Glomerular visceral epithelial cell (primary cell): Measurements from ENCODE around the gene ASTN2.
A peak's percentile ranks its signal among the peaks of the same experiment; 100 is the strongest.
"Not testable (repeated sequence)": the region's sequence is repeated elsewhere in the genome, so short reads cannot be mapped to it uniquely, and the experiment has no call there.

Experiments
- DNase-seq: peaks from one replicate; pipeline ENCODE4 v3.0.0-alpha.2; 2016; ENCODE audit errors: extremely low spot score

ASTN2 gene

DNA sequence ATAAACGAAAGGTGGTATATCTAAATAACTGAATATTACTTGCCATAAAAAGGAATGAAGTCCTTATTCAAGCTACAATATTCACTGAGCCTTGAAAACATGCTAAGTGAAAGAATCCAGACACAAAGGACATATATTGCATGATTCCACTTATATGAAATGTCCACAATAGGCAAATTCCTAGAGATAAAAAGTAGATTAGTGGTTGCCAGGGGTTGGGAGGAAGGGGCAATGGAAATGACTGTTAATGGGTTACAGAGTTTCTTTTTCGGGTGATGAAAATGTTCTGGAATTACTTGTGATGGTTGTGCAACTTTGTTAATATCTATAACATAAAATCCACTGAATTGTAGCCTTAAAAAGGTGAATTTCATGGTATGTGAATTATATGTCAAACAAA is 954.8 kb downstream of the ASTN2 start:
- no peak for DNase-seq

DNA sequence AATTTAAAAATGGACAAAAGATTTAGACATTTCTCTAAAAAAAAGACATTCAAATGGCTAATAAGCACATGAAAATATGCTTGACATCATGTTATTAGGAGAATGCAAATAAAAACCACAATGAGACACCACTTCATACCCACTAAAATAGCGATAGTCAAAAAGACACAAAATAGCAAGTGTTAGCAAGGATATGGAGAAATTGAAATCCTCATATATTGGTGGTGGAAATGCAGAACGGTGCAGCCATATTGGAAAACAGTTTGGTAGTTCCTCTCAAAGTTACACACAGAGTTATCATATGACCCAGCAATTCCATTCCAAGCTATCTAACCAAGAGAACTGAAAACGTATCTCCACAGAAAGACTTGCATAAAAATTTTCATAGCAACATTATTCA is 955.3 kb downstream of the ASTN2 start:
- no peak for DNase-seq

DNA sequence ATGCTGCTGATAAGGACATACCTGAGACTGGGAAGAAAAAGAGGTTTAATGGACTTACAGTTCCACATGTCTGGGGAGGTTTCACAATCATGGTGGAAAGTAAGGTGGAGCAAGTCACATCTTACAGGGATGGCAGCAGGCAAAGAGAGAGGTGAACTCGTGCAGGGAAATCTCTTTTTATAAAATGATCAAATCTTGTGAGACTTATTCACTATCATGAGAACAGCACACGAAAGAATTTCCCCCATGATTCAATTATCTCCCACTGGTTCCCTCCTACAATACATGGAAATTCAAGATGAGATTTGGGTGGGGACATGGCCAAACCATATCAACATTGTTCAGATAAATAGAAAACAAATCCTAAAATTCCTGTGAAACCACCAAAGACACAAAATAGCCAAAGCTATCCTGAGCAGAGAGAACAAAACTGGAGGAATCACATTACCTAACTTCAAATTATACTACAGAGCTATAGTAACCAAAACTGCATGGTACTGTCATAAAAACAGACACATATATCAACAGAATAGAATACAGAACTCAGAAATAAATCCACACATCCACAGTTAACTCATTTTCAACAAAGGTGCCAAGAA is 958.3 kb downstream of the ASTN2 start:
- DNase-seq, result no peak

DNA sequence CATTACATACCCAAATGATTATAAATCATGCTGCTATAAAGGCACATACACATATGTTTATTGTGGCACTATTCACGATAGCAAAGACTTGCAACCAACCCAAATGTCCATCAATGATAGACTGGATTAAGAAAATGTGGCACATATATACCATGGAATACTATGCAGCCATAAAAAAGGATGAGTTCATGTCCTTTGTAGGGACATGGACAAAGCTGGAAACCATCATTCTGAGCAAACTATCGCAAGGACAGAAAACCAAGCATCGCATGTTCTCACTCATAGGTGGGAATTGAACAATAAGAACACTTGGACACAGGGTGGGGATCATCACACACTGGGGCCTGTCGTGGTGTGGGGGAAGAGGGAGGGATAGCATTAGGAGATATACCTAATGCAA is 960.3 kb downstream of the ASTN2 start:
- not testable (repeated sequence) for DNase-seq

DNA sequence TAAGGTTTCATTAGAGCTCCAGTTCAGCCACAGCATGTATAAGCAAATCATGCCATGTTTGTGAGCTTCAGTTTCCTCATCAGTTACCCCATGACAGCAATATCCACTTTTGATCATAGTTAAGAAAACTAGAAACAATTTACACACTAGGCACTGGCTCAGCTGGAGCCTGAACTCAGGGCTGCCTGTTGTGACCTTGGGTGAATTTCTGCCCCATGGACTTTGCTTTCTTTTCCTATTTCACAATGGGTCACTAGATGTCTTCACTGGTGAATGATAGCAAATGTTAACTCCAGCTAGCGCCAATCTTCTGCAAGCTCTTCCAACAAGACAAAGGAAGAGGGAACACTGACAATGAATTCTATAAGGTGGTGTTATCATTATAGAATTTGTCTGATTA is 961.1 kb downstream of the ASTN2 start:
- no peak for DNase-seq

DNA sequence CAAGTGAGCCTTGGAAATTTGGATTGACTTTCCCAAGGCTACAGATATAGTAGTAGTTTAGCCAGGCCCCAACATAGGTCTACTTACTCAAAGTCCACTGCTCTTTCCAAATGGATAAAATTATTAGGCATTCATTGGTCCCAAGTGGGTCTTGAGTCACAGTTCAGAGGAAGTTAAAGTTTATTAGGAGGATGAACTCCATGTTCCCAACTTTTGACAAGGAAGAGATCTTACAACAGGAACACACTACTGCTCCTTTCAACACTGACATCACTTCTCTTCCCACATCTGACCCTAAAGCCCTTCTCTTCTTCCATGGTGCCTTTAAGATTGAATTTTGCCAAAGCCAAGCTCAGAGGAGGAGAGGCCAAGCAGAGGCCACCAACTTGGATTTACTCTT is 962.2 kb downstream of the ASTN2 start:
- DNase-seq, result no peak

DNA sequence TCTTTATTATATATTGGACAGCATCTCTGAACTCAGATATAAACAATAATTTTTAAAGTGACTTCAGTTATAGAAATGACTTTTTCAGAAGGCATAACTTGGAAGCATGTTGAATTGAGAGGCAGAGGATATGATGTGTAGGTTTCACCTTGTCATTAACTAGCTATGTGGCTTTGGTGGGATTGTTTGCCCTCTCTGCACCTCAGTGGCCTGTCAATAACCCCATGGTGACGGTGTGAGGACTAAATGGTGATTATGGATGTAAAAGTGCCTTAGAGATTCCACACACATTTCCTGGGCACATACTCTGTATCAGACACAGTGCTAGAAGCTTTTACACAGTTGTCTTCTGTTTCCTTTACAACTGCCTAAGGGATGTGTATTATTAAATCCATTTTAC is 962.6 kb downstream of the ASTN2 start:
- DNase-seq, result no peak

DNA sequence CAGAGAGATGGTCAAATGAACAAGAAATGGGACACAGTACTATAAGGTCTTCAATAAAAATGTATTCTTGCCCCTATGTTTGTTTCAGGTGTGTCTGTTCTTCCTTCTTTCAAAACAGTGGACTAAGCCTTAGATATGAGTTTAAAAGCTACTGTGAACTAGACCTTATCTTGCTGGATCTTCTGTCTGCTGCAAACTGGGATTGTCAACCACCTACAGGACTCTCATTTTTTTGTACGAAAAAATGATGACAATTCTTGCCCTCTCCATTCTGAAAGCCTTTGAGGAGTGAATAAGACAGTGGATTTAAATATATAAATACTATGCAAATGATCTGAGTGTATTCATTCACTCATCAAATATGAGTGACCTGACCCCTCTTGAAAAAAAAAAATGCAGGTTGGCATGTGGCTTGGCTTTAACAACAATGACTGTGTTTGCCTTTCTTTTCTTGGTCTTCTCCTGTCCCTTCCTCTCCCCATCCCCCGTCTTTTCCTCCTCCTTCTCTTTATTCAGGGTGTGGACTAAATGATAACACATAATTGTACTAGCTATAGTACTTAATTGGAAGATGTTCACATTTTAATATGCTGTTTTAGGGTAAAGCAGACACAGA is 963.2 kb downstream of the ASTN2 start:
- no peak for DNase-seq

DNA sequence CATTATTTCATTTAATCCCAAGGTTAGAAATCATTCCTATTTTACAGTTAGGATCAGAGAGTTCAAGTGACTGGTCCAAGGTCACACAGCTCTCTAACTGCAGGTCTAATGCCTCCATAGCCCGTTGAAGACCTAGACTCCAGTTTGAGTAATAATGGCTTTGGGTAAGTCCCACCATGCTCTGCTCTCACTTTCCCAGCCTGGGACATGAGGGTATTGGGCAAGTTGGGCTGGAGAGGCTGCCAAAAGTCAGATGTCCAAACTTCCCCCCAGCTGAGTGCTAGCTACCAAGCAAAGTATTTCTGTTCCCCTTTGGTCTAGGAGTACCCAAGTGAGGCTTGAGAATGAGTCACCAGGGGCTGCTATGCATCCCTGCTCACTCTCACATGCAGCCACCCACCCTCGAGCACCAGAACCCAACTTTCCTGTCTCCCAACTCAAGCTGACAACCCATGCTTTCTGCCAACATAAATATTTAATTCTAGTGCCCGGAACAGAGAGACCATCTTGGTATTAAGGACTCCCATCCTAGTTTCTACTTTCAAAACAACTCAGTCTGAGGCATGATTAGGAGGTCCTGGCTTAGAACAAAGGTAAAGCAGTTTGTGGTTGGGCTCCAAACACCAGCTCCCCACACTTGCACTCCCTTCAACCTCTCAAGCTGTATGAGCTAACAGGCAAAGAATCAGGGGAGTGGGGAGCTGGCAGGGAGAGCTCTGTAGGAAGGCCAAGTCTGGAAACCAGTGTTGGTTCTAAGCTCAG is 964.3 kb downstream of the ASTN2 start:
- peak; percentile 88 for DNase-seq

DNA sequence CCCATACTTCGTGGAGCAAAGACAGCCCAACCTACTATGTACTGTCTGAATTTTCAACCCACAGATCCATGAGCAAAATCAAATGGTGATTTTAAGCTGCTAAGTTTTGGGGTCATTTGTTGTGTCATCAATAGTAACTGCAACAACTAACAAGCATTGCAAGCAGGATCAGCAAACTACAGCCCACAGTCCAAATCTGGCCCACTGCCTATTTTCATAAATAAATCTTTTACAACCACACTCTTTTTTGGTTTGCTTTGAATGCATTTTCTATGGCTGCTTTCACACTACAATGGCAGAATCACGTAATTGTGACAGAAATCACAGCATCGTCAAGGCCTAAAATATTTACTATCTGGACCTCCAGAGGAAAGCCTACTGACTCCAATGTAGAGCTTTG is 964.9 kb downstream of the ASTN2 start:
- DNase-seq, result no peak

DNA sequence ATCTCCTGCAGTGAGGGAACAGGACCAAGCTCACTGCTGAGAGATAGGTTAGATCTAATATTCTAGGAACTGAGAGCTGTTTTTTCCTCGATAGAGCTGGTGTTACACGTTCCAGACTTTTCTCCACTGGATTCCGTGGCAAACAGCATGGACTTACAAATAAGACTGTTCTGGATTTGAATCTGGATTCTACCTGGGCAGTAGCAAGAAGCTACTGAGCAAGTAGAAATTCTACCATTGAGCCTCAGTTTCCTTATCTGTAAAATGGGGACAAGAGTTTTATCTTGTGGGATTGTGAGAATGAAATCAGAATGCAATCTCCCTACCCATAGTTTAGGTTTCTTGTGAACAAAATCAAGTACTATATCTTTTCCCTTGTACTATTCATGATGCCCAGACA is 966.4 kb downstream of the ASTN2 start:
- no peak for DNase-seq

DNA sequence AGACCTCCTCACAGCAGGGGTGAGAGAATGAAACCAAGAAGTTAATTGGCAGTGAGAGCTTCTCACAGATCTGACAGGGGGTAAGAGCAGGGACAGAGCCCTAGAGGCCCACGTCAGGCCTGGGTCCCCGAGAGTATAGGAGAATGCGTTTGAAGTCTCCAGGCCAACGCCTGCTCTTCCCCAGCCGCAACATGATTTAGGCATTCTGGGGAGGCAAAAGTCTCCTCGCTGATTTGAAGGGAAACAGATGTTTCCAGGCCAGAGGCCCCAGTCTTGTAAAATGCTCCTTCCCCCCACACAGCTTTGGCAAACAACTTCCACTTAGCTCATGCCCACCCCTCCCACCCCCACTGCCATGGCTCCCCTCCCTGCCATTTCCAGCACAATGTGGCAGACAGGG is 966.9 kb downstream of the ASTN2 start:
- no peak for DNase-seq

DNA sequence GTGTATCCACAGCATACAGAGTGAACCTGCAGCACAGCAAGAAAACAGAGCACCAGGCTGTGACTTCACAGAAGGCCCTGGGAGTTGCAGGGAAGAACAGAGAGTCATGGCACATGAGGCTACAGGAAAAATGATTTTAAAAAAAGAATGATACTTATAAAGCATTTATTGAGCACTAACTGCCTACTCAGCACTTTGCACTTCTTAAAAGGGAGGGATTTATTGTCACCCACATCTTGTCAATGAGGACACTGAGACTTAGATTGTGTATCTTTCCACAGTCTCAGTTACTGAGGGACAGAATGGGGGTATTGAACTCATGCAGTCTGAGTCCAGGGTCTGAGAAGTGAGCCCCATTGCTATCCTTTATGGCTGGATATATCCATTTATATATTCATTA is 972.3 kb downstream of the ASTN2 start:
- no peak for DNase-seq

DNA sequence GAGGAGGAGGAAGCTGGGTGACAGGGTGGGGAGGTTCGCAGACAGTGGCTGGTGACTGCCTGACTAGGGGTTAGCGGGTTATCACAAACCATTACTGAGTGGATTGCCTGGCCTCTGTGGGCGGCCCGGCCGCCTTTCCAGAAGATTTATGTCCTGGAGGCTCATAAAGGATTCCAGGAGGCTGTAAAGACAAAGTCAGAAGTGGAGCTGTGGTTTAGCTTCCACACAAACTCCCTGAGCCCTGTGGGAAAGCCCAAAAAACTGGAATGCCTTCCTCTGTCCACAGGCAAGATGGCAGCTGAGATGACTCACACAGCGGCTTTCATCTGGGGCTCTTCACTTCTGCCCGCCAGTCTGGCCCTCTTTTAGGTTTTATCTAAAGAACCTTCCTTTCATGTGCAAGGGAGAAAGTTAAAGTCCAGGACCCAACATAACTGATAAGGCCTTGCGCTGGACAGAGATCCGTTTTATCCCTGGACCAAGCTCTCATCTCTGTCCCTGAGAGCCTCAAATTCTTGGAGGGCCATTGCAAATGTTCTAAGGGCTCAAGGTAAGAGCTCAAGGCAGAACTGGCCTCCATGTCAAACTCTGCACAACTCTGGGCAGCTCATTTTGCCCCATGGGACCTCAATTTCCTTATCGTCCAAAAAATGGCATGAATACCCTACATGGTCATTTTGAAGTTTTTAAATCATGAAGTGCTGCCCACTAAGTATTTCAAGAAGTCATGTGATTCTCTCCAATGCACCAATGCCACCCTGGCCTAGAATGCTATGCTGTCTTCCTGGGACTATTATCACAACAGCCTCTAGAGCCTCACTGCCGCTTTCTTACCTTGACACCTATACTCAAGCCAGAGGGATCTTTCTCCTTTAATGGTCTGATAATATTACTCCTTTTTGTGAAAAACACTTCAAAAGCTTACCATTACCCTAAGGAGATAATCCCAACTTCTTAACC is 977.2 kb downstream of the ASTN2 start:
- DNase-seq, result no peak

DNA sequence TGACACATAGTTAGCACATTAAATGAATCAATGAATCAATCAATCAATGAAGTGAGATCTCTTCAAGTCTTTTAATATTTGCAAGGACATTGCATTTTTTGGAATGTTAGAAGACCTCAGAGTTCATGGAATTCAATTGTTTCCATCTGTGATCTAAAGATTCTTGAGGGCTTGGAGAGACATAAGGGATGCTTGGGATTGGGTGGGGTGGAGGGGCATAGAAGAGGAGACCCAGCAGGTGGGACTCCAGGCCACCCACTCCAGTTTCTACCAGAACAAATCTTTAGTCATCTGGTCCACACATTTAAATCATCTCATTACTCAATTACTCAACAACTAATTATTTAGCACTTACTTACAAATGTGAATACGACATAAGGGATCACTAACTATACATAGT is 978.7 kb downstream of the ASTN2 start:
- DNase-seq, result no peak

DNA sequence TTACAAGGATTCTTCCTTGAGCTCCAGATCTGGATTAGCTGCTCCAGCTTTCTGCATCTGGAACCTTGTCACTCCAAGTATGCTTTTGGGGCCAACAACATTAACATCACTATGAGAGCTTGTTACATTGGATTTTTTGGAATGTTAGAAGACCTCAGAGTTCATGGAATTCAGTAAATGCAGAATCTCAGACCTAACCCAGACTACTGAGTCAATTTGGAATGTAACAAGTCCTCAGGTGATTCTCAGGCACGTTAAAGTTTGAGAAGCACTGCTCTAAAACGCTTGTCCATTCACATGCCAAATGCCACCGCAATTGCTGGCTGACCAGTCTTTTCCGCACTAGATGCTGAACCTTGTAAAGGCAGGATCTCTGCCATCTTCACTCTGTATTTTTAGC is 979.2 kb downstream of the ASTN2 start:
- DNase-seq, result no peak

DNA sequence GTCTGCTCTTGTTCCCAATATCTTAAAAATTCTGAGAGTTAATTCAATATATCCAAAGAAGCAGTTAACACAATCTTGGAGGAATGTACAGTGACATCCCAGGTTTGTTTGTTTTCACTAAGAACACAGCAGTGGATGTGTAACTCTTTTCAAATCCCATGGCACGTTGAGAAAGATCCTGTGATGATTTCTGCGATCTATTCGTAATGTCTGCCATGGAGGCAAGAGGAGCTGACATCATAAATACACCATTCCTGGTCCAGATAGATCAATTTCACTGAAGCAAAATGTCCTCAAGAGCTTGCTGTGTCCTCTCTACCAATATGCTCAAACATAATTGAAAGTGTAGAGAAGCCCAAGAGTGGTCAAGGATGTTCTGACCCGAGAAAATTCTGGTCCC is 980.5 kb downstream of the ASTN2 start:
- no peak for DNase-seq

DNA sequence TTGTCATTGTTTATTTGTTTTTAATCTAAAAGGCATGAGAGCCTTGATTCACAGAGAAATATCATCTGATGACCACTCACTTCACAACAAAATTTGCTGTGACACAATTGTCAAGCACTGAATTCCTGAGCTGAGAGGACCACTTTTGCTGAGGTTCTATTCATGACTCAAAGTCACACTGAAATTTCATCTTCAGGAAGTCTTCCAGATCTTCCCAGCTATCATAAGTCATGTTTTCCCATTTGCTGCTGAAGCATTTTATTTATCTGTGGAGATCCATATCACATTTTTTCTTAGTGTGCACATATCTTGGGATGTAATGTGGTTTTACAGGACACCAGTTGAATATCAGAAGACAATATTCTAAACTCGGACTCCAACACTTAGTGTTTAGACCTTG is 982.8 kb downstream of the ASTN2 start:
- DNase-seq, result no peak

DNA sequence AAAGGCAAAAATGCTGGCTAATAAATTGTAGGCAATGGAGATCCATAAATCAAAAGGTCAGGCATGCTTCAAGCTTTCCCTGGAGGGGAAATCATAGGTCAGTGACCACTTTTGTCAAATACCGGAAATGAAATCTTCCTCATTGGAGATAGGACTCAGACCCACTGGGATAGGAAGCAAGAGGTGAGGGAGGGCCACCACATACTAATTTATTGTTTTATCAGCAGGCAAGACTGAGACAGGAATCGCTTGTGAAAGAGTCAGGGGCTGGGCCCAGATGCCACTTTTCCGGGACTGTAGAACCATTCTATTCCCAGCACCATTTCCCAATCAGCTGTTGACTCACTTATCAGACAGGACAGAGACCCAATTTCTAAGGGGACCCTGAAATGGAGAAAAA is 984.0 kb downstream of the ASTN2 start:
- DNase-seq, result no peak

DNA sequence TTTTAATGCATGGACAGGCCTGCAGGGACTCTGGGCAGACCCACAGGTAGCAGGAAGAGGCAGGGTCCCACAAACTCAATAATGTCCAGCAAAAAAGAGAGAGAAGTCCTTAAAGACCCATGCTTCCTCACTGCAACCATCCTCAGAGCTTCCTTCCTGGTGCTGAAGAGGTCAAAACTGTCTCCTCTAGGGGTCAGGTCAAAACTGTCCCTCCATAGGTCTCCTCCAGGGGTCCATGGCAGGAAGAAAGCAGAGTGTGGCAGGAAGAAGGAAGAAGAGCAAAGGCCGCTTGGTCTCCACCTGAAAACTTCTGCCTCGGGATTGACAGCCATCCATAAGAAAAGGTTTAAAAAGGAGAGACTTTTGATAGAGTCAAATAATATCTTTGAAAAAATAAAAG is 989.6 kb downstream of the ASTN2 start:
- no peak for DNase-seq

DNA sequence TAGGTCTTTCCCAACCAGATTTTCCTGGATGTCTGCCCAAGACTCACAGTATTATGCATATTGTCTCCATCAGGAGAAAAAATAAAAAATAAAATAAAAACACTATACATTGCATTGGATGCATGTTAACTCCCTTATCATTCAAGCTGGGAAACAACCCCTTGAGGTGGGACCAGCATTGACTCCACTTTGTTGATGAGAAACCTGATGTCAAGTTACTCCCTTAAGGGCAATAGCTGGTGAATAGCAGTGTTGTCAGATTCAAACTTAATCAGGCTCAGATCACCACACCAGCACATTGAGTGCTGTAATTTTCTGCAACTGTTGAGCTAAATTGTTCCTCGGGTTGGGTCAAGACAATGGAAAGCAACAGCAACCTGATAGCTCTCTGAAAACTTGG is 991.7 kb downstream of the ASTN2 start:
- DNase-seq, result no peak
